ENCODE results near the gene CAVIN2.

DNA sequence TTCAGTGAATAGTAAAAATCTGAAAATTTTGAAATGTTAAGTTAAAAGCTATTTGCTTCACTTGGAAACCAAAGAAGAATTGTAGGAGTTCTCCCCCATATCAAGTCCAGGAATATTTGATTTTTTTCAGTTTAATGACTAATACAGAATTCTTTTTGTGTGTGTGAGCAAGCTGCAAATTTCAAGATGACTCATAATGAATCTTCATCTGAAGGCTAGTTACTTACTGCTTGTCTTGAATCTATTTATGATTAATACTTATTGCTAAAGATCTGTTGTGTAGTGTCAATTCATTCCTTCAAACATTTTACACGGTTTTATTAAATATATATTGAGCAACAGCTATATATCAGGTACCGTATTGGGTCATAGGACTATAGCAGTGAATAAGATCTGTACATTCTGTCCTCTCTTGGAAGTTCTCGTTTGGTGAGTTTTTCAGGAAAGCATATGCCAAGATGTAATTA lies 47.8 kb upstream of the CAVIN2 start:
- TF ChIP-seq, protein P1, sequence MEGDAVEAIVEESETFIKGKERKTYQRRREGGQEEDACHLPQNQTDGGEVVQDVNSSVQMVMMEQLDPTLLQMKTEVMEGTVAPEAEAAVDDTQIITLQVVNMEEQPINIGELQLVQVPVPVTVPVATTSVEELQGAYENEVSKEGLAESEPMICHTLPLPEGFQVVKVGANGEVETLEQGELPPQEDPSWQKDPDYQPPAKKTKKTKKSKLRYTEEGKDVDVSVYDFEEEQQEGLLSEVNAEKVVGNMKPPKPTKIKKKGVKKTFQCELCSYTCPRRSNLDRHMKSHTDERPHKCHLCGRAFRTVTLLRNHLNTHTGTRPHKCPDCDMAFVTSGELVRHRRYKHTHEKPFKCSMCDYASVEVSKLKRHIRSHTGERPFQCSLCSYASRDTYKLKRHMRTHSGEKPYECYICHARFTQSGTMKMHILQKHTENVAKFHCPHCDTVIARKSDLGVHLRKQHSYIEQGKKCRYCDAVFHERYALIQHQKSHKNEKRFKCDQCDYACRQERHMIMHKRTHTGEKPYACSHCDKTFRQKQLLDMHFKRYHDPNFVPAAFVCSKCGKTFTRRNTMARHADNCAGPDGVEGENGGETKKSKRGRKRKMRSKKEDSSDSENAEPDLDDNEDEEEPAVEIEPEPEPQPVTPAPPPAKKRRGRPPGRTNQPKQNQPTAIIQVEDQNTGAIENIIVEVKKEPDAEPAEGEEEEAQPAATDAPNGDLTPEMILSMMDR (IDR thresholded peaks at IDR 0.05; ENCODE audit: insufficient read depth, low read length, poor library complexity, severe bottlenecking) = no peak
- no peak for TF ChIP-seq EZH2phosphoT487 (conservative IDR thresholded peaks at IDR 0.05; ENCODE audit: low read length)

All from SU-DHL-6 (cell line).